ENCODE data around the gene GPC2. TPM values are rescaled to one million over a fixed set of nuclear protein-coding genes. Genes with fewer than 3 reads are reported as not detected.

The GPC2 gene
- total RNA-seq, 1 experiment from 2014 or later, result 45.2 TPM

DNA sequence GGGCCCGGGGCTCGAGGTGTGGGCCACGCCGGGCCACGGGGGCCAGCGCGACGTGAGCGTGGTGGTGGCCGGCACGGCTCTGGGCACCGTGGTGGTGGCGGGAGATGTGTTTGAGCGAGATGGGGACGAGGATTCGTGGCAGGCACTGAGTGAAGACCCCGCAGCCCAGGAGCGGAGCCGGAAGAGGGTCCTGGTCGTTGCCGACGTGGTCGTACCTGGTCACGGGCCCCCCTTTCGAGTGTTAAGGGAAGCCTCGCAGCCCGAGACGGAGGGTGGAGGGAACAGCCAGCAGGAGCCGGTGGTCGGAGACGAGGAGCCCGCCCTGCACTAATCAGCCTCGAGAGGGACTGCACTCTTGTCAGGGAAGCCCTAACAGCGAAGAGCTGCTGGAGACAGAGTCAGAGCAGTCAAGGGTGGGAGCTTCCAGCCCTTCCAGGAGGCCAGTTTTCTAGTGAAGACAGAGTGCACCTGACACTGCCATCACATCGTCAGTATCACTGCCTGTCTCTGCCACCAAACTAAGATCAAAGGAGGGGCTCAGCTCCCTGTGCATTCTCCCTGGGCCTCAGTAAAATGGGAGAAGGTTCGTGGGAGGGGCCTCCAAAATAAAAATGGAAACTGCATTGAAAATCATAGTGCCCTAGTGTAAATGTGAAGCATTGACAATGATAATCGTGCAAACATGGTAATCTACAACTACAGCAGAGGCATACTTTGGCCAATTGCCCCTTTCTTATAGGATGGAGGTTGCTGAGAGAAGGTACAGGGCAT is 49.1 kb downstream of the GPC2 start:
- peak; percentile 51 for DNase-seq

More for the DNA sequence above, 49.1 kb downstream of the GPC2 start:
- H4K5ac ChIP-seq (ENCODE audit: insufficient read length, low read depth, low read length), result no peak overlapping the region
- Mint-ChIP-seq H3K4me3 (peak overlapping the region; percentile 98 to 99), H3K27me3 (ENCODE audit: low read depth) (peaks cover 31% of the 10 kb centered on the region), H3K27ac (no peak overlapping the region), H3K4me1 (peaks cover 10 to 15% of the 10 kb centered on the region in 2 experiments), H3K36me3 (ENCODE audit: insufficient read depth in 1 of 3, low read depth in 3 of 3) (peaks cover 2 to 9% (median 6%) of the 10 kb centered on the region in 3 experiments; a peak in 3 of 7 replicates), H3K9me3 (no peaks in the 10 kb centered on the region)
- H2BK15ac ChIP-seq (ENCODE audit: low read depth, low read length), result no peak overlapping the region
- H2BK120ac ChIP-seq (ENCODE audit: low read depth, low read length, poor library complexity, severe bottlenecking), result no peak overlapping the region
- no peak overlapping the region for H3K56ac ChIP-seq (ENCODE audit: insufficient read length, low read depth, low read length)
- H2BK12ac ChIP-seq (ENCODE audit: insufficient read length, low read depth, low read length), result no peak overlapping the region
- no peak overlapping the region for H3K27ac ChIP-seq (ENCODE audit: insufficient read length, low read depth, low read length)
- H3K4me1 ChIP-seq (ENCODE audit: insufficient read depth, low read length), result peaks cover 3% of the 10 kb centered on the region; the same call in 1 of the 2 replicates
- peak overlapping the region; percentile 92 for H3K4me2 ChIP-seq (ENCODE audit: insufficient read depth, insufficient read length, low read length)
- no peak overlapping the region for H4K8ac ChIP-seq (replicated peaks; ENCODE audit: insufficient read length, low read depth, low read length)
- H4K91ac ChIP-seq (ENCODE audit: insufficient read length, low read depth, low read length), result no peak overlapping the region
- no peaks in the 10 kb centered on the region for H4K20me1 ChIP-seq (ENCODE audit: control insufficient read depth, insufficient read depth, insufficient read length)
- no peak overlapping the region for H3K23ac ChIP-seq (ENCODE audit: insufficient read length, low read depth, low read length)
- H2BK5ac ChIP-seq (ENCODE audit: insufficient read length, low read length), result no peak overlapping the region
- H3K14ac ChIP-seq (ENCODE audit: insufficient read depth, low read length), result no peak overlapping the region
- no peaks in the 10 kb centered on the region for H3K9me3 ChIP-seq (ENCODE audit: control insufficient read depth, low read depth, low read length)
- no peak overlapping the region for H2AK5ac ChIP-seq (ENCODE audit: insufficient read length, low read length)
- no peaks in the 10 kb centered on the region for H3K79me1 ChIP-seq (ENCODE audit: insufficient read depth, low read depth, low read length, poor library complexity, severe bottlenecking)
- no peaks in the 10 kb centered on the region; the same call in 1 of the 2 replicates for H3K27me3 ChIP-seq (ENCODE audit: insufficient read depth, low read length)
- H2AFZ ChIP-seq (ENCODE audit: low read length), result no peak overlapping the region
- H2BK20ac ChIP-seq (ENCODE audit: low read depth, low read length, poor library complexity, severe bottlenecking), result no peak overlapping the region
- H3K23me2 ChIP-seq (ENCODE audit: insufficient read length, low read depth, low read length, poor library complexity, severe bottlenecking), result peaks cover 15% of the 10 kb centered on the region
- no peak overlapping the region for H3T11ph ChIP-seq (ENCODE audit: low read length)
- no CpG with 5 or more reads among the region's 37 CpGs for WGBS (ENCODE audit: extremely low coverage, insufficient read length, low lambda C conversion rate)
- no peak overlapping the region for H3K4ac ChIP-seq (ENCODE audit: low read depth, low read length)
- TF ChIP-seq, protein P1, sequence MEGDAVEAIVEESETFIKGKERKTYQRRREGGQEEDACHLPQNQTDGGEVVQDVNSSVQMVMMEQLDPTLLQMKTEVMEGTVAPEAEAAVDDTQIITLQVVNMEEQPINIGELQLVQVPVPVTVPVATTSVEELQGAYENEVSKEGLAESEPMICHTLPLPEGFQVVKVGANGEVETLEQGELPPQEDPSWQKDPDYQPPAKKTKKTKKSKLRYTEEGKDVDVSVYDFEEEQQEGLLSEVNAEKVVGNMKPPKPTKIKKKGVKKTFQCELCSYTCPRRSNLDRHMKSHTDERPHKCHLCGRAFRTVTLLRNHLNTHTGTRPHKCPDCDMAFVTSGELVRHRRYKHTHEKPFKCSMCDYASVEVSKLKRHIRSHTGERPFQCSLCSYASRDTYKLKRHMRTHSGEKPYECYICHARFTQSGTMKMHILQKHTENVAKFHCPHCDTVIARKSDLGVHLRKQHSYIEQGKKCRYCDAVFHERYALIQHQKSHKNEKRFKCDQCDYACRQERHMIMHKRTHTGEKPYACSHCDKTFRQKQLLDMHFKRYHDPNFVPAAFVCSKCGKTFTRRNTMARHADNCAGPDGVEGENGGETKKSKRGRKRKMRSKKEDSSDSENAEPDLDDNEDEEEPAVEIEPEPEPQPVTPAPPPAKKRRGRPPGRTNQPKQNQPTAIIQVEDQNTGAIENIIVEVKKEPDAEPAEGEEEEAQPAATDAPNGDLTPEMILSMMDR (conservative IDR thresholded peaks at IDR 0.05), result no peak
- no peak overlapping the region for H3K18ac ChIP-seq (ENCODE audit: insufficient read length, low read depth, low read length)
- H3K9ac ChIP-seq (ENCODE audit: extremely low read depth, insufficient read length, low read length), result peak overlapping the region; percentile 46
- no peaks in the 10 kb centered on the region for H3K79me2 ChIP-seq (ENCODE audit: insufficient read depth, low read length)

Measured in H9 (cell line).